ENCODE measurements around the gene NFKBIL1. TPM values are rescaled to one million over a fixed set of nuclear protein-coding genes. Genes with fewer than 3 reads are reported as not detected.
A peak's percentile ranks its signal among the peaks of the same experiment; 100 is the strongest.

Gene NFKBIL1
- total RNA-seq, 1 donor from 2014 or later: 28.6 TPM

- DNase-seq (ENCODE audit: low spot score): peak; percentile 52
Measured at GRCh38 chr6:31559958-31560696, 12.7 kb downstream of the NFKBIL1 start.

- DNase-seq (ENCODE audit: low spot score): no peak
Measured at GRCh38 chr6:31560697-31561058, 13.3 kb downstream of the NFKBIL1 start.

GRCh38 chr6:31567531-31568370, 20.3 kb downstream of the NFKBIL1 start:
- no peak for DNase-seq (ENCODE audit: low spot score)

DNA sequence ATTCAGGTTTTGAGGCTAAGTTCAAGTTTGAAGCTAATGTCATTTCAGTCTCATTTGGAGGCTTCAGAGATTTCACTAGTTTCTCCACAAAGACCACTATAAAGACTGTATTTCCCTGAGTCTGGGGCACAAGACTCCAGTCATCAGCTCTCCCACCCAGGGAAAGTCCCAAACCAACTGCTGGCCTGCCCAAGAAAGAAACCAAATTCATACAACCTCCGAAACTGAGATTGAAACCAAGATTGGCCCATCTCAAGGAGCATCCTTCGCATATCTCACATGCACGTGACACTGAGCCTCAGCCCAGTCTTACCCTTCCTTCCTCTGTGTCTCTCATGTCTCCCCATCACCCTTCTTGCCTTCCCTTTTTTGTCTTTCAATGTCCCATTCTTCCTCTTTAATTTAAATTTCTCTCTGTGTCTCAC, 21.1 kb downstream of the NFKBIL1 start:
- no peak for DNase-seq (ENCODE audit: low spot score)

- no peak for DNase-seq (ENCODE audit: low spot score)
Measured at GRCh38 chr6:31569861-31570536, 22.6 kb downstream of the NFKBIL1 start.

DNA sequence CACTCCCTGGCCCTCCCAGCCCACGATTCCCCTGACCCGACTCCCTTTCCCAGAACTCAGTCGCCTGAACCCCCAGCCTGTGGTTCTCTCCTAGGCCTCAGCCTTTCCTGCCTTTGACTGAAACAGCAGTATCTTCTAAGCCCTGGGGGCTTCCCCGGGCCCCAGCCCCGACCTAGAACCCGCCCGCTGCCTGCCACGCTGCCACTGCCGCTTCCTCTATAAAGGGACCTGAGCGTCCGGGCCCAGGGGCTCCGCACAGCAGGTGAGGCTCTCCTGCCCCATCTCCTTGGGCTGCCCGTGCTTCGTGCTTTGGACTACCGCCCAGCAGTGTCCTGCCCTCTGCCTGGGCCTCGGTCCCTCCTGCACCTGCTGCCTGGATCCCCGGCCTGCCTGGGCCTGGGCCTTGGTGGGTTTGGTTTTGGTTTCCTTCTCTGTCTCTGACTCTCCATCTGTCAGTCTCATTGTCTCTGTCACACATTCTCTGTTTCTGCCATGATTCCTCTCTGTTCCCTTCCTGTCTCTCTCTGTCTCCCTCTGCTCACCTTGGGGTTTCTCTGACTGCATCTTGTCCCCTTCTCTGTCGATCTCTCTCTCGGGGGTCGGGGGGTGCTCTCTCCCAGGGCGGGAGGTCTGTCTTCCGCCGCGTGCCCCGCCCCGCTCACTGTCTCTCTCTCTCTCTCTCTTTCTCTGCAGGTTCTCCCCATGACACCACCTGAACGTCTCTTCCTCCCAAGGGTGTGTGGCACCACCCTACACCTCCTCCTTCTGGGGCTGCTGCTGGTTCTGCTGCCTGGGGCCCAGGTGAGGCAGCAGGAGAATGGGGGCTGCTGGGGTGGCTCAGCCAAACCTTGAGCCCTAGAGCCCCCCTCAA, 24.9 kb downstream of the NFKBIL1 start, which contains the start of gene LTA:
Gene LTA (plus strand): TSS at position 249 of the 871 bp plus-strand sequence. CDS start 454 bp downstream, at position 703.
- DNase-seq (ENCODE audit: low spot score): no peak

DNA sequence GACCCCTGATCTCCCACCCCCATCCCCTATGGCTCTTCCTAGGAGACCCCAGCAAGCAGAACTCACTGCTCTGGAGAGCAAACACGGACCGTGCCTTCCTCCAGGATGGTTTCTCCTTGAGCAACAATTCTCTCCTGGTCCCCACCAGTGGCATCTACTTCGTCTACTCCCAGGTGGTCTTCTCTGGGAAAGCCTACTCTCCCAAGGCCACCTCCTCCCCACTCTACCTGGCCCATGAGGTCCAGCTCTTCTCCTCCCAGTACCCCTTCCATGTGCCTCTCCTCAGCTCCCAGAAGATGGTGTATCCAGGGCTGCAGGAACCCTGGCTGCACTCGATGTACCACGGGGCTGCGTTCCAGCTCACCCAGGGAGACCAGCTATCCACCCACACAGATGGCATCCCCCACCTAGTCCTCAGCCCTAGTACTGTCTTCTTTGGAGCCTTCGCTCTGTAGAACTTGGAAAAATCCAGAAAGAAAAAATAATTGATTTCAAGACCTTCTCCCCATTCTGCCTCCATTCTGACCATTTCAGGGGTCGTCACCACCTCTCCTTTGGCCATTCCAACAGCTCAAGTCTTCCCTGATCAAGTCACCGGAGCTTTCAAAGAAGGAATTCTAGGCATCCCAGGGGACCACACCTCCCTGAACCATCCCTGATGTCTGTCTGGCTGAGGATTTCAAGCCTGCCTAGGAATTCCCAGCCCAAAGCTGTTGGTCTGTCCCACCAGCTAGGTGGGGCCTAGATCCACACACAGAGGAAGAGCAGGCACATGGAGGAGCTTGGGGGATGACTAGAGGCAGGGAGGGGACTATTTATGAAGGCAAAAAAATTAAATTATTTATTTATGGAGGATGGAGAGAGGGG, 26.1 kb downstream of the NFKBIL1 start:
- no peak for DNase-seq (ENCODE audit: low spot score)

GRCh38 chr6:31574106-31575061, 27.0 kb downstream of the NFKBIL1 start:
- no peak for DNase-seq (ENCODE audit: low spot score)

- DNase-seq (ENCODE audit: low spot score): peak; percentile 55
Measured at GRCh38 chr6:31575335-31575901, 28.0 kb downstream of the NFKBIL1 start, which contains the start of gene TNF. Gene TNF (plus strand): TSS chr6:31575565. CDS start chr6:31575742, 177 bp downstream.

DNA sequence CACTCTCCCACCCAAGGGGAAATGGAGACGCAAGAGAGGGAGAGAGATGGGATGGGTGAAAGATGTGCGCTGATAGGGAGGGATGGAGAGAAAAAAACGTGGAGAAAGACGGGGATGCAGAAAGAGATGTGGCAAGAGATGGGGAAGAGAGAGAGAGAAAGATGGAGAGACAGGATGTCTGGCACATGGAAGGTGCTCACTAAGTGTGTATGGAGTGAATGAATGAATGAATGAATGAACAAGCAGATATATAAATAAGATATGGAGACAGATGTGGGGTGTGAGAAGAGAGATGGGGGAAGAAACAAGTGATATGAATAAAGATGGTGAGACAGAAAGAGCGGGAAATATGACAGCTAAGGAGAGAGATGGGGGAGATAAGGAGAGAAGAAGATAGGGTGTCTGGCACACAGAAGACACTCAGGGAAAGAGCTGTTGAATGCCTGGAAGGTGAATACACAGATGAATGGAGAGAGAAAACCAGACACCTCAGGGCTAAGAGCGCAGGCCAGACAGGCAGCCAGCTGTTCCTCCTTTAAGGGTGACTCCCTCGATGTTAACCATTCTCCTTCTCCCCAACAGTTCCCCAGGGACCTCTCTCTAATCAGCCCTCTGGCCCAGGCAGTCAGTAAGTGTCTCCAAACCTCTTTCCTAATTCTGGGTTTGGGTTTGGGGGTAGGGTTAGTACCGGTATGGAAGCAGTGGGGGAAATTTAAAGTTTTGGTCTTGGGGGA, 28.7 kb downstream of the NFKBIL1 start:
- no peak for DNase-seq (ENCODE audit: low spot score)

- no peak for DNase-seq (ENCODE audit: low spot score)
Measured at GRCh38 chr6:31576897-31577578, 29.6 kb downstream of the NFKBIL1 start.

DNA sequence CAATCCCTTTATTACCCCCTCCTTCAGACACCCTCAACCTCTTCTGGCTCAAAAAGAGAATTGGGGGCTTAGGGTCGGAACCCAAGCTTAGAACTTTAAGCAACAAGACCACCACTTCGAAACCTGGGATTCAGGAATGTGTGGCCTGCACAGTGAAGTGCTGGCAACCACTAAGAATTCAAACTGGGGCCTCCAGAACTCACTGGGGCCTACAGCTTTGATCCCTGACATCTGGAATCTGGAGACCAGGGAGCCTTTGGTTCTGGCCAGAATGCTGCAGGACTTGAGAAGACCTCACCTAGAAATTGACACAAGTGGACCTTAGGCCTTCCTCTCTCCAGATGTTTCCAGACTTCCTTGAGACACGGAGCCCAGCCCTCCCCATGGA, 30.2 kb downstream of the NFKBIL1 start:
- DNase-seq (ENCODE audit: low spot score): no peak

DNA sequence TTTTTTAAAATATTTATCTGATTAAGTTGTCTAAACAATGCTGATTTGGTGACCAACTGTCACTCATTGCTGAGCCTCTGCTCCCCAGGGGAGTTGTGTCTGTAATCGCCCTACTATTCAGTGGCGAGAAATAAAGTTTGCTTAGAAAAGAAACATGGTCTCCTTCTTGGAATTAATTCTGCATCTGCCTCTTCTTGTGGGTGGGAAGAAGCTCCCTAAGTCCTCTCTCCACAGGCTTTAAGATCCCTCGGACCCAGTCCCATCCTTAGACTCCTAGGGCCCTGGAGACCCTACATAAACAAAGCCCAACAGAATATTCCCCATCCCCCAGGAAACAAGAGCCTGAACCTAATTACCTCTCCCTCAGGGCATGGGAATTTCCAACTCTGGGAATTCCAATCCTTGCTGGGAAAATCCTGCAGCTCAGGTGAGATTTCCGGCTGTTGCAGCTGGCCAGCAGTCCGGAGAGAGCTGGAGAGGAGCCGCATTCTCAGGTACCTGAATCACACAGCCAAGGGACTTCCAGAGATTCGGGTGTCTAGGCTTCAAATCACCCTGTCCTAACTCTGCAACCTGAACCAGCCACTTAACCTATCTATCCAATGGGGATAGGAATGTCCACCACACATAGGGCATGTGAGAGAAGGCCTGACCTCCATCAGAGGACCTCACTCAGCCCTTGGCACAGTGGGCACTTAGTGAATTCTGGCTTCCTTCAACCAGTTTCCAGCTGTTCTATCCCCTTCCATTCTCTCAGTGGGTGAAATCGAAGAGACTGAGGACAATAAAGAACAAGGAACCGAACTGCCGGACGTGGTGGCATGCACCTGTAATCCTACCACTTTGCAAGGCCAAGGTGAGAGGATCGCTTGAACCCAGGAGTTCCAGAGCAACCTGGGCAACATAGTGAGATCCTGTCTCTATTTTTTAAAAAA, 31.0 kb downstream of the NFKBIL1 start:
- DNase-seq (ENCODE audit: low spot score): no peak

DNA sequence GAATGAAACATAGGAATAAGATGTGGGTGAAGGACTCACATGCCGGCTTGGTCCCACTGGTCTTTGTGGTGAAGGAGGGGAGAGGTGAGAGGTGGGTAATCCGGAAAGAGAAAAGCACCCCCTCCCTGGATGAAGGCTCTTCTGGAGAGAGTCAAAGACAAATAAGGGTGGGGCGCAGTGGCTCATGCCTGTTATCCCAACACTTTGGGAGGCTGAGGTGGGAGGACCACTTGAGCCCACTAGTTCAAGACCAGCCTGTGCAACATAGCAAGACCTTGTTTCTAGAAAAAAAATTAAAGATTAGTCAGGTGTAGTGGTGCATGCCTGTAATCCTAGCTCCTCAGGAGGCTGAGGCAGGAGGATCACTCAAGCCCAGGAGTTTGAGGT, 31.7 kb downstream of the NFKBIL1 start:
- DNase-seq (ENCODE audit: low spot score): no peak

- DNase-seq (ENCODE audit: low spot score): no peak
Measured at GRCh38 chr6:31579546-31580437, 32.4 kb downstream of the NFKBIL1 start.

Data from umbilical cord (tissue), 2 donors.